HepG2 (cell line): Measurements from ENCODE around the gene FGFR3. TPM values are rescaled to one million over a fixed set of nuclear protein-coding genes. Genes with fewer than 3 reads are reported as not detected.
A peak's percentile ranks its signal among the peaks of the same experiment; 100 is the strongest.

Experiments
- ARNT2 ChIP-seq: sonication (generic); formaldehyde crosslinking; IDR thresholded peaks from 2 replicates; pipeline ENCODE4 v1.8.0; 2022; ENCODE audit warnings: mild to moderate bottlenecking, low read depth, missing genetic modification reagents, moderate library complexity
- ATF3 ChIP-seq: sonication (generic); formaldehyde crosslinking; IDR thresholded peaks from 2 replicates; pipeline ENCODE4 v1.4.0; 2020; ENCODE audit warnings: missing genetic modification reagents
- CBX2 ChIP-seq, 2 experiments: fragments of 200-600 bp in 1 of 2; sonication (generic); formaldehyde crosslinking in 1 of 2; IDR thresholded peaks; 2 replicates each; pipeline versions ENCODE4 v1.7.0 to v1.8.1; 2018 to 2022; ENCODE audit warnings: low read depth in 2 of 2, low read length in 1 of 2, mild to moderate bottlenecking in 1 of 2, missing genetic modification reagents in 1 of 2
- HNF1A ChIP-seq, 2 experiments: sonication (generic) in 1 of 2; formaldehyde crosslinking in 1 of 2; IDR thresholded peaks; 2 replicates each; pipeline versions ENCODE4 v1.4.0 to v1.6.1; 2016 to 2020; ENCODE audit warnings: borderline replicate concordance in 1 of 2, low read depth in 1 of 2, mild to moderate bottlenecking in 1 of 2, missing genetic modification reagents in 1 of 2
- HNRNPL ChIP-seq: fragments of 200-400 bp; formaldehyde crosslinking; IDR thresholded peaks from 2 replicates; pipeline ENCODE4 v1.6.1; 2017; ENCODE audit warnings: mild to moderate bottlenecking, low read depth, low read length
- KMT2A ChIP-seq: sonication (generic); formaldehyde crosslinking; IDR thresholded peaks from 2 replicates; pipeline ENCODE4 v1.4.0; 2020; ENCODE audit warnings: missing genetic modification reagents
- MAZ ChIP-seq, 2 experiments: sonication (generic) in 1 of 2; formaldehyde crosslinking in 1 of 2; IDR thresholded peaks; 2 replicates each; pipeline versions ENCODE4 v1.5.0 to v1.6.1; 2012 to 2020; ENCODE audit warnings: low read depth in 2 of 2, mild to moderate bottlenecking in 2 of 2, borderline replicate concordance in 1 of 2, improper control_type of control experiment in 1 of 2, low read length in 1 of 2, missing genetic modification reagents in 1 of 2, moderate library complexity in 1 of 2
- MXI1 ChIP-seq: IDR thresholded peaks from 3 replicates; pipeline ENCODE4 v1.6.1; 2012; ENCODE audit warnings: low read depth, low read length, inconsistent platforms, borderline replicate concordance
- NR2F6 ChIP-seq, 2 experiments: IDR thresholded peaks; 2 replicates each; pipeline ENCODE4 v1.6.1; 2016; ENCODE audit warnings: antibody characterized with exemption in 1 of 2, mild to moderate bottlenecking in 1 of 2
- PAX8 ChIP-seq: sonication (generic); formaldehyde crosslinking; IDR thresholded peaks from 2 replicates; pipeline ENCODE4 v1.8.0; 2022; ENCODE audit warnings: mild to moderate bottlenecking, missing genetic modification reagents, borderline replicate concordance
- PHF8 ChIP-seq: sonication (generic); formaldehyde crosslinking; IDR thresholded peaks from 2 replicates; pipeline ENCODE4 v1.5.0; 2020; ENCODE audit warnings: missing genetic modification reagents
- RCOR2 ChIP-seq: IDR thresholded peaks from 2 replicates; pipeline ENCODE4 v1.6.1; 2016; ENCODE audit warnings: missing biosample characterization, missing genetic modification reagents
- RNF2 ChIP-seq: fragments of 450-650 bp; conservative IDR thresholded peaks from 2 replicates; pipeline ENCODE4 v1.6.1; 2016; ENCODE audit warnings: low read depth
- SIN3A ChIP-seq: IDR thresholded peaks from 2 replicates; pipeline ENCODE4 v1.6.1; 2011; ENCODE audit warnings: low read depth, mild to moderate bottlenecking, control low read depth, low read length, borderline replicate concordance
- ZNF274 ChIP-seq: sonication (generic); formaldehyde crosslinking; IDR thresholded peaks from 2 replicates; pipeline ENCODE4 v1.5.1; 2020; ENCODE audit warnings: mild to moderate bottlenecking, missing genetic modification reagents
- ZNF749 ChIP-seq: sonication (generic); formaldehyde crosslinking; IDR thresholded peaks from 2 replicates; pipeline ENCODE4 v1.8.0; 2022; ENCODE audit warnings: mild to moderate bottlenecking, missing genetic modification reagents, moderate library complexity, borderline replicate concordance
- ZSCAN31 ChIP-seq: sonication (generic); formaldehyde crosslinking; IDR thresholded peaks from 2 replicates; pipeline ENCODE4 v1.5.0; 2020; ENCODE audit warnings: low read depth, mild to moderate bottlenecking, missing genetic modification reagents
- polyA plus RNA-seq, 8 experiments: library from polyadenylated mRNA; depleted of rRNA in 3 of 8; stranded (reverse) in 7 of 8; unstranded in 1 of 8; fragments of >200 nt; fragmentation: Illumina TruSeq in 4 of 8; extraction: Trizol in 4 of 8; gene quantifications; 2 replicates each; pipeline versions ENCODE4 v1.2.1 to v1.2.3, GENCODE V29; 2011 to 2016; ENCODE audit warnings: low read depth in 4 of 8, missing spikeins in 1 of 8, mixed read lengths in 1 of 8; ENCODE audit not compliant: insufficient read depth in 1 of 8
- total RNA-seq, 5 experiments: library from RNA; depleted of rRNA; stranded (reverse); fragments of >200 nt; fragmentation: Illumina TruSeq; extraction: Trizol; gene quantifications; 2 replicates each; pipeline ENCODE4 v1.2.3, GENCODE V29; 2016; ENCODE audit warnings: low read depth in 1 of 5

Gene FGFR3
- total and polyA plus RNA-seq, 2 of the 13 experiments (the other 11 are each of a cell fraction or from before 2014, with no cell fraction given): 103 to 109 TPM

GRCh38 chr4:1792832-1793495 is at the start of gene FGFR3 (continued):
- TF ChIP-seq HNF1A (IDR thresholded peaks at IDR 0.05; ENCODE audit: low read depth) (no peak), HNF1A (CRISPR knock-in tag; IDR thresholded peaks at IDR 0.05; ENCODE audit: borderline replicate concordance) (0 out of 2 replicates have a peak, but pooled peaks have one; percentile 39), PHF8 (CRISPR knock-in tag) (0 out of 2 replicates have a peak, but pooled peaks have one; percentile 6), RCOR2 (no peak), PAX8 (CRISPR knock-in tag) (no peak), MAZ (IDR thresholded peaks at IDR 0.05; ENCODE audit: borderline replicate concordance, low read depth, low read length) (0 out of 2 replicates have a peak, but pooled peaks have one; percentile 15), MAZ (CRISPR knock-in tag; IDR thresholded peaks at IDR 0.05; ENCODE audit: low read depth) (no peak; the same call in 1 of the 2 replicates), RNF2 (0 out of 2 replicates have a peak, but pooled peaks have one; percentile 11), KMT2A (CRISPR knock-in tag) (0 out of 2 replicates have a peak, but pooled peaks have one; percentile 26), MXI1 (peak; percentile 62; the same call in 1 of the 3 replicates), CBX2 (IDR thresholded peaks at IDR 0.05; ENCODE audit: low read depth, low read length) (no peak), CBX2 (CRISPR knock-in tag; IDR thresholded peaks at IDR 0.05; ENCODE audit: low read depth) (no peak), SIN3A (peak; percentile 57; the same call in 1 of the 2 replicates), NR2F6 (IDR thresholded peaks at IDR 0.05) (no peak), NR2F6 (CRISPR knock-in tag; IDR thresholded peaks at IDR 0.05) (peak; percentile 13; the same call in 1 of the 2 replicates), ZNF274 (CRISPR knock-in tag) (0 out of 2 replicates have a peak, but pooled peaks have one; percentile 50), ZNF749 (CRISPR knock-in tag) (0 out of 2 replicates have a peak, but pooled peaks have one; percentile 47), HNRNPL (peak; percentile 40; the same call in 1 of the 2 replicates), ZSCAN31 (CRISPR knock-in tag) (no peak), ARNT2 (peak; percentile 11; the same call in 1 of the 2 replicates), ATF3 (CRISPR knock-in tag) (peak; percentile 20; the same call in 1 of the 2 replicates)
- TF ChIP-seq, all 625 proteins: peak for 76
